ENCODE data around the gene ENAH.

Gene ENAH

DNA sequence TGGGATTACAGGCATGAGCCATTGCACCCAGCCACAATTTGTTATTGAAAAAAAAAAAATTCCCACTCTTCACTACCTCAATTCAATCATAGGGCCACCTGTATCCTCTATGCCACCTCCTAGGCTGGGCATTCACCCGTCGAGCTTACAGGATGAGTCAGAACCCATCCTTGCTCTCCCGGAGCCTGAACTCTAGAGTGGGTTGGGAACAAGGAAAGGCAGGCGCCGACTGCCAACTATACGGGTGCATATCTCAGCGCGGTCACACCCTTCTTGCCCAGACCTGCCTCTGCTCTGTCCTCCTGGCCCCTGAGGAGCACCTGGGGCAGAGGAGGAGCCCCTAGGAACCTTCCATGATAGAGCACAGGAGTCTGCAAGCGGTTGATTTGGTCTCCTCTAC lies 203.7 kb downstream of the ENAH start:
- DNase-seq, result no peak

DNA sequence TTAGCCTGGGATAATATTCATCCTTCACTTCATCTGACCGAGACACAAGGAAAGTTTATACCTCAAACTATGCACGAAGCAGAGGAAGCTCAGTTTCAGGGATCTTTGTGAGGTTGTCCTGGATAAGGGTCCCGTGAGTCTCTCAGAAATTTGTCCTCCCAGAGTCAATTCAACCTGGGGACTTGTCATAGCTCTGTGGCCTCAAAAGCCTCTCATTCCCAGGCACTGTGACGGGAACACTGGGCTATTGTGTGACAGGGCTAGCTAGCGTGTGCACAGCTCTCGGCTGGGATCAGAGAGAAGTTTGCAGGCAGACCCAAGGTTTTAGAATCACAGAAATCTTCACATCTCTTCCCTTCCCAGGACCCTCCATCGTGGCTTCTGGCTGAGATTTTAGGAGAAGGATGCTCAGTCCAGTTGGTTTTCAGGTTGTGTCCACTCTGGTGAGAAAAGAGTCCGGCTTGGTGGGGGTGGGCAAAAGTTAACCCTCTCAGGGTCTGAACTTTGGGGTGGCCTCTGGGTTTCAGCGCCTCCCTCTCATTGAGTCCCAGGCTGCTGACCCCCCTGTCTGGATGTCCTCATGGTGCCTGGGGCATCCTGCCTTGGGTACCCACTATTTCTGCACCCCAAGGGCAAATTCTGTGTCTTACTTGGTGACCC lies 204.6 kb downstream of the ENAH start:
- no peak for DNase-seq

DNA sequence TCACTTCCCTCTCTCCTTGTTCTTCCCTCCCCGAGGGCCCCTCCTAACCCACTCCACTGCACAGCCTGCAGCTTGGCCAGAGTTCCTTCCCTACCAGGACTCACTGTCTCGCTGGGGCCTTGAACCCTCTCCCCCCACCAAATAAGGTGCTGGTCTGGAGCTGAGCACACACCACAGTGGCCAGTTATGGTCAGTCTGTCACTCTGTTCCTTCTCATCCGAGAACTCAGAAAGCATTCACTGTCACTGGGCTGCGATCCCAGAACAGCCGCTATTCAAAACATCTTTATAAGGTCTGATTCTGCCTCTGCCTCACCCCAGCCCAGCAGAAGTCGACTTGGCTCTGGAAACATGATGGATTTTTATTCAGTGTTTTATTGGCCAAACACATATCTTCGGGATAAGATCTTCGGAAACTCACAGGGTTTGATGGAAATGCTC lies 205.3 kb downstream of the ENAH start:
- DNase-seq, result no peak

DNA sequence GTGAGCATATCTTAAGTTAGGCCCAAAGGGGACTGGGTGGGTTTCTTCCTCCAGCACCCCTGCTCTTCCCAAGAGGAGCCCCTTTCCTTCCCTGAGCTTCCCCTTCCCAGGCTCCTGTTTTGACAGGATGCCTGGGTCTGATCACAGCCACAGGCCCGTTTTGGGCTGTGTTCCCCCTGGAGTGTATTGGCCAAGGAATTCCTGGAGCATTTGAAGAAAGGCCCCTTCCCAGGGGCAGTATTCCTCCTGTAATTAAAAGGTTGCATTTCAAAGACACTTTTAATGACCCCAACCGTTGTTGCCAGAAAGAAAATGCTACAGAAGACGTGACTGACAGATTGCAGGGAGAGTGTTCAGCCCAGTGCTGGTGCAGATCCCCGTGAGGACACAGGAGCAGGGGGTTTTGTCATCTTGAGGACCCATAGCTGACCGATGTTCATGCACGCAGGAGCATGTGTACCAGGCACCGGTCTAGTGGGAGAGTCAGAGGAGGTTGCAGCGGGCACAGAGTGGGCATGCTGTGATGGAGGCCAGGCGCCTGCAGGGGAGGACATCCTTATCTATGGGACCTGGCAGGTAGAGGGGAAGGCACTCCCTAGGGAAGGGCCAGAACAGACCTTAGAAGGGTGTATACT lies 205.8 kb downstream of the ENAH start:
- no peak for DNase-seq

DNA sequence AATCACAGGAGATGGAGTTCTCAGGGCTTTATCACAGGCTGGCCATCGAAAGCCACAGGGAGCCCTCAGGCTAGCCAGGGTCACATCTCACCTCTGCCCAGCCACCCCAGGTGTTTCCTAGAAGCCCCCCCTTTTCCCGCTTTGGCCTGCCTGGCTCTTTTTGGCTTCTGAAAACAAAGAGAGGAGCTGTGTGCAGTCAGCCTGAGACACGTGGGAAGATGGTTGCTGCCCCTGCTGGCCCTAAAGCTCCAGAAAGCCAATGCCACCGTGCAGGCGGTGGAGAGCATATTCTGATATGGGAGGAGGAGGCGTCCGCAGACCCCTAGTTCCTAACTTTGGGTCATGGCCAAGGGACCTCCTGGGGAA lies 206.3 kb downstream of the ENAH start:
- DNase-seq, result no peak

DNA sequence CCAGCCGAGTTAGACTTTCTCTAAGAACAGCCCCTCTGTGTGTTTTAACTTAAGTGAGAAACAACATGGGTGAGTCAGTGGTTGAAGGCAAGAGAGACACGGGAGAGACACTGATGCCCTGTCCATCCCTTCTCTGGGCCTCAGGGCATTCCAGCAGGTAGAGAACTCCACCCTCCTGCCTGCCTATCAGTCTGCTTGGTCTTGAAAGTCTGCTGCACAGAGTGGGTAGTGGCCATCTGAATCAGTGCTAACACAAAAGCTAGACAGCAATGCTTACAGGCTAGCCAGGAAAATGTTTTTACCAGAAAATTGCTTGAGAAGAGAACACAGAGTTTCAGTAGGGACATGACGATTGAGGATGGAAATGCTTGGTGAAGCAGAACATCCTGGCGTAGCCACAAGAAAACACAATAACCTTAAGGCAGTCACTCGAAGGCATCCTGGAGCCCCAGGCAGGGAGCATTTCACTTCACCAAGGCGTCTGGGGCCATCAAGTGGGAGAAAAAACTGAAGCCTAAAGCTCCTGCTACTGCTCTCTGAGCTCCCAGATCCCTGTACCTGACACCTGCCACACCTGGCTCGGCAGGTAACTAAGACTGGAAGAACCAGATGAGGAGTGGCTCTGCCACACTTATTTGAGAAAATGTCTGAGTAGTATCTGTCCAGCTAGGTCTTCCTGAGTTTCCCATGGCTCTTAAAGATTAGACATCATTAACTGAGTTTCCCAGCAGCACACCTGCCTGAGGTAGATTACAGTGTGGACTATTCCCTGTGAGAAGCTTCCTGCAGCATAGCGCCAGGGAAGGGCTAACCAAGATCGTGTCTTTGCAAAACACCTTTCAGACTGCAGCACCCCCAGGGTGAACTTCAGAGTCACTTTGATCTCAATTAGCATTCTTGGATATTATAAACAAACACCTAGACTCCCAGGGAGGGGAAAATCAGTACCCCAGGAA lies 207.0 kb downstream of the ENAH start:
- no peak for DNase-seq

DNA sequence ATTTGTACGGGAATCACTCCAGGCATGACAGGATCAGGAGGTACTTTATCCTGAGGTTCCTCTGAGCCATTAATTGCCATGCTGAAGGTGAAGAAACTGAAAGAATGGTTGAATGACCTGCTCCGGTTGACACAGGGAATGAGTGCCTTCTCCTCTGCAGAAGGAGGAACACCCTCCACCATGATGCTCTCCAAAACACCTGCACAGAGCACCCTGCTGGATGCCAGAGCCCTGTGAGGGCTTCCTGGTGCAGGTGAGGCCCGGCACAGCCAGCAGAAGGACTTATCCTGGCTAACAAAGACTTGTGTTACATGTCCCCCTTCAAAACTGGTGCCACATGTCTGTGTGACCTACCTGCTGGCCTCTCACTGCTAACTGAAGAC lies 210.8 kb downstream of the ENAH start:
- DNase-seq, result no peak

DNA sequence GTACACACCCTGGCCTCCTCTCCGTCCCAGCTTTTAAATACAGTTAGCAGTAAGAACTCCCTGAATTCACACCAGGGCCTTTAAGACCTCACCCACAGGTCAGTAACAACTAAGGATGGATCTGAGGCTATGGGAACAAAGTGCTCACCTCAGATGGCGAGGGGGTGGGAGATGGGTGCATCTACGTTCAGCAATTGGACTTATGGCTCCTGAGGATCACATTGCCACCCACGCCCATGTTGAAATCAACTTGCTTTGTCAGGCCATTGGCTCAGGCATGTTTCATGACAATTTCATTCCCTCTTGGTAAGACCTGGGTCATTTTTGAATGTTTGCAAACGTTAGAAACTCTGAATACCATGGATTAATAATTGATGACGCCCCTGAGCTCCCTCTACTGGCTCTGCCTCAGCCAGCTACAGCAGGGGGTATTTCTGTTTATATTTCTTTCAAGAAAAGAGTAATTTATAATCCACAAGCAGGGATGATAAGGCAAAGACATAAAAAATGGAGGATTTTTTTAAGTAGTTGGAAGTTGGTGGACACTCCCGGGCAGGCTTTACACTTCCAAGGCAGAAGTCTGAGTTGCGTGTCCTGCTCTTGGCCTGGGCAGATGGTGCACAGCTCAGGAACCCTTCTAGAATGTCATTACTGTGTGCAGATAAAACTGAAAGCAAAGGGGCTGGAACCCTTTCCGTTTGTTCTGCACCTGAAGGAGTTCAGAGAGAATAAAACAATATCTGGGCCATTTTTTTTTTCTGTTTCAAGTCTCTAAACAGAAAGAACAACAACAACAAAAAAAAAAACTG lies 211.4 kb downstream of the ENAH start:
- no peak for DNase-seq

DNA sequence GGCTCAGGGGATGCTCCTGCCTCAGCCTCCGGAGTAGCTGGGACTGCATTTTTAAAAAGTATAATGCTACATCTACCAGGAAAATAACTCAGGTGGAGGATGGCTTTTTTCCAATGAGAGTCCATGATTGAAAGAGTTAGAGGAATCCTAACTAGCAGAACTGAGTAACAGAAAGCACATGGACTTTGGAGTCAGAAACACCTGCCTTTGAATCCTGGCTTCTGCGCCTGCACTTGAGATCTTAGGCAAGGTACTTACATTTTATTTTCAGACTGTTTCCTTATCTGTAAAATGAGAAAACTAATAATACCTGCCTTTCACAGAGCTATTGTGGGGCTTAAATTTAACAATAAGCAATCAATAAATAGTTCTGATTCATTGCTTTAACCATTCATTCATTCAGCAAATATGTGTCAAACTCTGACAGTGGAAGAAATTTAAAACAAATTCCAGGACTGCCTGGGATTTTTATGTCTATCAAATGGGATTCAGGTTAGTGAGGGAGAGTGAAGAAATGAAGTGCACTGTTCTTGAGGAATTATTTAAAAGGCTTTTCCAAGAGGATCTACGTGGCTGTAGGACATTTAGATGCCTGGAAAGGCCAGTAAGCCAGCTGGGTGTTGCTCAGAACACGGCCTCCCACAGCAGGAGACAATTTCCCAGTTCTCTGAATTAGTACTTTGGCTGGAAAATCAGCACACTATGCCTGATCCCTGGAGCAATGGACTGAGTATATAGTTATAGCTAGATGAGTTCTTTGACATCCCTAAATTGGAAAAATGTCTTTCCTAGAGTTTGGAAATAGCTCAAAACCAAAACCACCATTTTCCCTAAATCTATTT lies 212.3 kb downstream of the ENAH start:
- no peak for DNase-seq

DNA sequence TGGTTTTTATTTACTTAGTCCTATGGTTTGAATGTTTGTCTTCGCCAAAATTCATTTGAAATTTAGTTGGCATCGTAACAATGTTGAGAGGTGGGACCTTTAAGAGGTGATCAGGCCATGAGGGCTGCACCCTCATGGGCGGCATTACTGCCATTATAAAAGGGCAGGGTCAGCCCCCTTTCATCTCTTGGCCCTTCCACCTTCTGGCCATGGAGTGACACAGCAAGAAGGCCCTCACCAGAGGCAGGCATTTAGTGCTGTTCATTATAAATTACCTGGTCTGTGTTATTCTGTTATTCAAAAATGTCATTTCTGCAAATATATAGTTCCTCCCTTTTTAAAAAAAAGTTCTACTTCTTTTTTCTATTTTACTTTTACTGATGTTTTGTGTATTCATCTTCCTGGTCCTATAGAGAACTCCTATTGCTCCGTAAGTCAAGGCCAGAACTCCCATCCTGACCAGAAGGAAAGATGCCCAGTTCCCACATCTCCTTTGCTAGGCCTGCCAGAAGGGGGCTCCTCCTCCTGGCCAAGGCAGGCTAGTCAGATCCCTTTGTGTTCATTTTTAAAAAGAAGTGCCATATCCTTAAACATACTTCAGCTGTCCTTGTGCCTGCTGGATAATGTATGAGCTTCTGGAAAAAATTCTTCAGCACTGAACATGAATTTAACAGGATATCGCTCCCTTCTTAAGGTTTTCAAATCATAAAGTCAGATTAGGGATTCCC lies 215.0 kb downstream of the ENAH start:
- DNase-seq, result no peak

Data from CD4-positive, alpha-beta T cell treated with Interleukin-1 beta for 1 hour (primary cell).